HG03432 (cell line): ENCODE results near the gene COL6A2.
"Not testable (repeated sequence)": the region's sequence is repeated elsewhere in the genome, so short reads cannot be mapped to it uniquely, and the experiment has no call there.

Experiments
- ATAC-seq: cut with Tn5 transposase; IDR thresholded peaks from one replicate; pipeline ENCODE4 v1.9.1; 2021; ENCODE audit warnings: mild to moderate bottlenecking, moderate library complexity; ENCODE audit not compliant: unreplicated experiment

The COL6A2 gene

DNA sequence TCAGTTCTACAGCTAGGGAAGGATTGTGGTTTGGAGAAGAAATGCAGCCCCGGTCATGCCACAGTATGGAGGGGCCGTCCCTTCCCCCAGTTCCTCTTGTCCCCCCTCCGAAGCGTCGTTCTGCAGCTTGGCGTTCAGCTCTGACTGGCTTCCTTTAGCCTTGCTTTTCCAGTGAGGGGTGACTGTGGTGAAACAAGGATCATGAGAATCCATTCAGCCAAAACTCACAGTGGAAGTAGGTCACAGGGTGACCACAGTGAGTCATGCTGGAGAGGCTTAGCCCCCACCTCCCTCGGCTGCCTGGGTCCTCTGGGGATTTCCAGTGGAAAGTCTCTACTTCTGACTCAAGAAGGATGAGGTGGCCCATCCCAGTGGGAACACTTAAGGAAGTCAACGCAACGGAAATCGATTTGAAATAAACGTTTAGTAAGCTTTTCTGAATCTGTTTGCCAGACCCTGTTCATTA, 37.3 kb upstream of the COL6A2 start:
- no peak for ATAC-seq

- ATAC-seq: no peak
Measured at GRCh38 chr21:46061063-46061462, 36.8 kb upstream of the COL6A2 start.

DNA sequence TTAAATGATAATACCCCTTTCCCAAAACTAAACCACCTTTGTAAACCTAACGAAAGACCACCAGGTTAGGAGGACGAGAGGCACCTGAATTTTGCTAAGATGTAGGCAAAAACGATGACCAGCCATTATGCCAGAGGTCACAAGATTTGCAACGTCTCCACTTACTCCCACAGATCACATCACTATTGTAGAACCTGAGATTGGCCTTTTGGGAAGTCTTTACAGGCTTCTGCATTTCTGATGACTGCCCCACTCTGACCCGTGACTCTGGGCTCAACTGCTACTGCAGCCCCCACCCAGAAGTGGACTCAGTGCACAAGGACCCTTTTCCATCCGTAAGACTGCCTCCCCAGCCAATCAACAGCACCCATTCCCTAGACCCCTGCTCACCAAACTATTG, 36.4 kb upstream of the COL6A2 start:
- no peak for ATAC-seq

GRCh38 chr21:46061950-46062349, 36.0 kb upstream of the COL6A2 start:
- no peak for ATAC-seq

- no peak for ATAC-seq
Measured at GRCh38 chr21:46062471-46063211, 35.3 kb upstream of the COL6A2 start.

DNA sequence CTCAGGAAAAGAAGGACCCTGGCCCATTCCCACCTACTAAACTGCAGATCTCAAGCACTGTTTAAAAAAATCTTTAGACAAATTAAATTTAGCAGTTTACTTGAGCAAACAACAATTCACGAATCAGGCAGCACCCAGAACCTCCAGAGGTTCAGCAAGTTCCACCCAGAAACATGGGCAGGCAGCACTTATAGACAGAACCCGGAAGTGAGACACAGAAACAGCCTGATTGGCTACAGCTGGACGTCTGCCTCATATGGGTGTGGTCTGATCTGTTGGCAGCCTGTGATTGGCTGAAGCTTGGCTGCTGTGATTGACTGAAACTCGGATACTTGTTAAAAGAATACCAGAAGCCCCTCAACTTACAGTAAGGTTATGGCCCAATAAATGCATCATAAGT, 34.7 kb upstream of the COL6A2 start:
- no peak for ATAC-seq

- no peak for ATAC-seq
Measured at GRCh38 chr21:46063734-46064680, 33.9 kb upstream of the COL6A2 start.

- ATAC-seq: no peak
Measured at GRCh38 chr21:46064870-46065214, 33.1 kb upstream of the COL6A2 start.

DNA sequence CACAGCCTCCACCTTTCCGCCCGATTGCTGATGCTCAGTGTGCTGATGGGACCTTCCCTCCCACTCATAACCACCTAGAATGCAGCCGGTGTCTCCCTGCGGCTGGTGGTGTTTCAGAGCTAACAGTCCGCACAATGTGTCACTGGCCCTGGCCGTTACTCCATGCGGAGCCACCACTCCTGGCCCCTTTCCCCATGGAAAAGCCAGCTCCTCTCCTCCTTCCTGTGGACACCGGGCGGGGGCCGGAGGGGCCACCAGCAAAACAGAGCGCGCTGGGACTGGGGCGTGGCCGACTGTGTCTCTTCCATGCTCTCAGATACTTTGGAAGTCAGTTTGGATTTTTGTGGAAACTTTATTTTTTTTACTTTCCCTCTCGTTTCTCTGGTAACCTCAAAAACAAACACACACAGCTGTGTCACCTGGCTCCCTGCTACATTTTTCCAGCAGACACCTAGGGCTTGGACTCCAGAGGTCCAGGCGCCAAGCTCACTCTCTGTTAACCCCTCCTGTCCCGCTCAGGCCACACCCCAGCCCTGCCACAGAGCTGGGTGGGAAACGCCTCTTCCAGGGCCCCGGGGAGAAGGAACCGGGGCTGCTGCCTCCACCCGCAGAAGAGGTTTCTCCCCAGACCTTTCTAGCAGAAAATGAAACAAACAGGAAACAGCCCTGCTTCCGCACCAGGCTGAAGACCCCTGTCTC, 32.5 kb upstream of the COL6A2 start:
- no peak for ATAC-seq

DNA sequence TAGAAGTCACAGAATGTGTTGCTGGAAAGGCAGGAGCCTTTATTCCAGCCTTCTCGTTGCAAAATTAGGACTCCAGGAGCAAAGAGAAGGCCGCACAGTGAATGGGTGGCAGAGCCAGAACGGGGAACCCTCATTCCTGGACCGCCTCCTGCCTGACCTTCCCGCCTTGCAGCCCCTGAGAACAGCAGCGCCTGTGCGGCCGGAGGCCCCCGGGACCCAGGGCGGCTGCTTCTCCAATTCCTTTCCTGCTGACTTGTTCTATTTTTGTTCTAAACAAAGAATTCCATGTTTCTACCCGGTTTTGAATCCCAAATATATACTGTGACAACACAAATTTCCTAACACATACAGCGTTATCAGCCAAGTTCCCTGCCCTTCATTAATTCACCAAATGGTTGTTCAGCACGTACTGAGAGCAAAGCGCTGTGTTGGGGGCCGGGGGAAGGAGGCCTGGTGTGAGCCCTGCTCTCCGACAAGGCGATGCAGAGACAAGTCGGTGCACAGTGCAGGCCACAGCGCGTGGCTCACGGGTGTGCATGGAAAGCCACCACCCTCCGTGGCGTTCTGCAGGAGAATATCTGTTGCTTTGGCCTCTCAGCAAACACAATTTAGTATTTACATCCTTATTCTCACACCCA, 31.9 kb upstream of the COL6A2 start:
- ATAC-seq: no peak

- ATAC-seq: no peak
Measured at GRCh38 chr21:46066591-46067331, 31.2 kb upstream of the COL6A2 start.

DNA sequence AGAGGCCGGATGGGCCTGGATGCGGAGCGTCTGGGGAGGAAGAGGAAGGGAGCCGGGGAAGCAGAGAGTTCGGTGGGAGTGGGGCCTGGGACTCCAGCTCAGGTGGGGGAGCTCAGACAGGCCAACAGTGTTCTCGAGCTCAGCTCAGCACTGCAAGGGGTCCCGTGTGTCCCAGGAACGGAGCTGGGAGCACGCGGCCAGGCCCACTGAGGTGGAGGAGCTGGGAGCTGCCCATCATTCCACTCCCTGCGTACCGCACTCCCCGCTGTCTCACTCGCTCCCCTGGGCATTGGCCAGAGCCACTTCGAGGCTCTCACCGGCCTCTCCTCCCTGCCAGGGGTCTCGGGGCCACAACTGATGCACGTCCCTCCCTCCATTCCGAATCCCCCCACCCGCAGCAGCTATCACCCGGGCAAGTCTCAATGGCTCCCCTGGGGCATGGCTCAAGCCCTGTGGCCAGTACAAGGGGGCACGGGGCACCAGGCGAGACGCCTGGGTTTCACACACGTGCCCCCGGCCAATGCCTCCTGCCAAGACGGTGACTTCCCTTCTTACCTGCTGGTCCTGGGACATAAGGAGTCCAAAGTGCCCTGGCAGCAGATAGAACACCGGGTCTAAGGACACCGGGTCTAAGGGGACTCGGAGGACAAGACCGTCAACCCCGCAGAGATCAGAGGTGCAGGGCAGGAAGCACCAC, 30.3 kb upstream of the COL6A2 start:
- ATAC-seq: no peak

DNA sequence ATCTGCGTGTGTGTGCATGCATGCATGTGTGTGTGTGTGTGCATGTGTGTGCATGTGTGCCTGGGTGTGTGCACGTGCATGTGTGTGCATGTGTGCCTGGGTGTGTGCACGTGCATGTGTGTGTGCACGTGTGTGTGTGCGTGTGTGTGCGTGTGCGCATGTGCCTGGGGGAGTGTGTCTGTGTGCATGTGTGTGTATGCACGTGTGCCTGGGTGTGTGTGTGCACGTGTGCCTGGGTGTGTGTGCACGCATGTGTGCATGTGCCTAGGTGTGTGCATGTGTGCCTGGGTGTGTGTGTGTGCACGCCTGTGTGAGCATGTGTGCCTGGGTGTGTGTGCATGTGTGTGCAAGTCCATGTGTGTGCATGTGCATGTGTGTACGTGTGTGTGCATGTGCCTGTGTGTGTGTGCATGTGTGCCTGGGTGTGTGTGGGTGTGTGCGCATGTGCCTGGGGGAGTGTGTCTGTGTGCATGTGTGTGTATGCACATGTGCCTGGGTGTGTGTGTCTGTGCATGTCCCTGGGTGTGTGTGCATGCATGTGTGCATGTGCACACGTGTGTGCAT, 29.3 kb upstream of the COL6A2 start:
- no peak for ATAC-seq

GRCh38 chr21:46069166-46069565, 28.7 kb upstream of the COL6A2 start:
- ATAC-seq: no peak

DNA sequence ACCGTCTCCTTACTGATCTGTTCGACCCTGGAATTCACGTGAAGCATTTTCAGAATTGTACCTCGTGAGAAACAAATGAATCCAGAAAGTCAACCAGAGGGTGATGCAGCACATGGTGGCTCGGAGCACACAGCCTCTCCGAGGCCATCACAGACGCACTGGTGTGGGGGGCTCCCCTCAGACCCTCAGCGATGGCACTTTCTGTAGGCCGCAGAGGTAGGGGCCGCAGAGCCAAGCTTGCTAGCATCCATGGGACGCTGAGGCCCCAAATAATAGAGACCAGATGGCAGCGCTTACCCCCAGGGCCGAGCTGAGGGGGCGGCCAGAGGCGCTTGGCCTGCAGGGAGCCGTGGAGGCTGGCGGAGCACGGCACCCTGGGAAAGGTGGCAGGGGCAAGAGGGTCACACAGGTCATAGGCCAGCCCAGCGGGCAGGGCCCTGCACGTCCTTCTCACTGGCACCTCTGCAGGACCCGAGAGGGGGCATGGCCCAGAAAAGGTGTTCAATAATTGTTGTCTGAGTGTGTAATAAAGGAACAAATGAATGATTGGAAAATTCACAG, 28.1 kb upstream of the COL6A2 start:
- ATAC-seq: no peak

DNA sequence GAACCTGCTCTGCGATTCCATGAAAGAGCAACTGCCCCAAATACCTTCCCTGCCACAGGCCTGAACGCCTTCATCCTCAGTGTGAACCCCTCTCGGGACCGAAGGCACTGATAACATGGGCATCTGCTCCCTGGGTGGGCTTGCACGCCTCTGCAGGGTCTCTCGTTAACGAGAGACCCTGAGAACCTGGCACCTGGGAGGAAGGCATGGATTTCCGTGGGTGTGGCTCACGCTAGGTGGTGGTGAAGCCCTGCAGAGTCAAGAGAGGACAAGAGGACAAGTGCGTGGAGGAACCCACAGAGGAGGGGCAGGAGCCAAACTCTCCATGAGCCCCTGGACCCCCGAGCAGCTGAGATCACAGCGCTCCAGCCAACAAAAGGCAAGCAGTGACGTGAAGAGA, 26.8 kb upstream of the COL6A2 start:
- ATAC-seq: no peak

- ATAC-seq: not testable (repeated sequence)
Measured at GRCh38 chr21:46076724-46077123, 21.2 kb upstream of the COL6A2 start.

- no peak for ATAC-seq
Measured at GRCh38 chr21:46077674-46078101, 20.2 kb upstream of the COL6A2 start.
